GM21447 (cell line): ENCODE data around the gene ANXA2.

ENCODE experiments used
- ATAC-seq: cut with Tn5 transposase; IDR thresholded peaks from one replicate; pipeline ENCODE4 v1.9.1; 2021; ENCODE audit not compliant: unreplicated experiment

The ANXA2 gene

GRCh38 chr15:60390871-60391501 lies 6.8 kb downstream of the ANXA2 start:
- no peak for ATAC-seq

- ATAC-seq, result no peak
Measured at GRCh38 chr15:60390231-60390630, 7.6 kb downstream of the ANXA2 start.

- ATAC-seq, result peak; percentile 85
Measured at GRCh38 chr15:60389261-60390077, 8.3 kb downstream of the ANXA2 start.

GRCh38 chr15:60387321-60387720 lies 10.5 kb downstream of the ANXA2 start:
- no peak for ATAC-seq

- no peak for ATAC-seq
Measured at GRCh38 chr15:60386615-60387014, 11.2 kb downstream of the ANXA2 start.

- no peak for ATAC-seq
Measured at GRCh38 chr15:60385620-60386552, 11.9 kb downstream of the ANXA2 start.

- ATAC-seq, result no peak
Measured at GRCh38 chr15:60384526-60385126, 13.2 kb downstream of the ANXA2 start.

GRCh38 chr15:60384053-60384452 lies 13.7 kb downstream of the ANXA2 start:
- ATAC-seq, result no peak

- ATAC-seq, result no peak
Measured at GRCh38 chr15:60382773-60383674, 14.8 kb downstream of the ANXA2 start.

- no peak for ATAC-seq
Measured at GRCh38 chr15:60381148-60381788, 16.5 kb downstream of the ANXA2 start.

- no peak for ATAC-seq
Measured at GRCh38 chr15:60379525-60380274, 18.1 kb downstream of the ANXA2 start.

GRCh38 chr15:60379185-60379524 lies 18.6 kb downstream of the ANXA2 start:
- no peak for ATAC-seq

- ATAC-seq, result no peak
Measured at GRCh38 chr15:60376677-60377095, 21.1 kb downstream of the ANXA2 start.

GRCh38 chr15:60375306-60375705 lies 22.5 kb downstream of the ANXA2 start:
- no peak for ATAC-seq

- ATAC-seq, result no peak
Measured at GRCh38 chr15:60374628-60375081, 23.1 kb downstream of the ANXA2 start.

- no peak for ATAC-seq
Measured at GRCh38 chr15:60374209-60374608, 23.6 kb downstream of the ANXA2 start.

- ATAC-seq, result no peak
Measured at GRCh38 chr15:60373745-60374144, 24.0 kb downstream of the ANXA2 start.

GRCh38 chr15:60373327-60373726 lies 24.5 kb downstream of the ANXA2 start:
- no peak for ATAC-seq

GRCh38 chr15:60372756-60373155 lies 25.0 kb downstream of the ANXA2 start:
- ATAC-seq, result no peak
